ENCODE results near the gene PHOSPHO2.

DNA sequence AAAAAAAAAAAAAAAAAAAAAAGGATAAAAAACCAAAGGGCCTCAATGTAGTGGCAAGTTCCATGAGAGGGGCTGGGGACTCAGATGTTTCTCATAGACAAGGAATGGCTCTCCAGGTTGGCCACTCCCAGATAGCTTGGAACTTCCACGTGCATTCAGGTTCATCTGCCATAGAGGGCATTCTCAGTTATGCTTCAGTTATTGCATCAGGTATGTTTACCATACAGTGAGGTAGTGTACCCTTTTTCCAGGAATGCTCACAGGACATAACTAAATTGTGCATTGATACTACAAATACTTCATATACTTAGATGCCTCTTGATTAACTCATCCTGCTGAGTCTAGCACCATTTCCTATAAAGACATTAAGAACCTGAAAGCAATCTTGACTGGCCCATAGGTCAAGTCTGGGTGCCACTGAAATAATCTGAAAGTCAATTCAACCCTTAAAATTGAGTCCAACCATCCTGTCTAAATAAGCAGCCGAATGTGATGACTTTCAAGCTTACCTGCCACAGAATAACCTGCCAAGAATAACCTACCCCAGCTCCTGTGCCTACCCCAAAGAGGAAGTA, 24.7 kb downstream of the PHOSPHO2 start:
- TF ChIP-seq, protein P1, sequence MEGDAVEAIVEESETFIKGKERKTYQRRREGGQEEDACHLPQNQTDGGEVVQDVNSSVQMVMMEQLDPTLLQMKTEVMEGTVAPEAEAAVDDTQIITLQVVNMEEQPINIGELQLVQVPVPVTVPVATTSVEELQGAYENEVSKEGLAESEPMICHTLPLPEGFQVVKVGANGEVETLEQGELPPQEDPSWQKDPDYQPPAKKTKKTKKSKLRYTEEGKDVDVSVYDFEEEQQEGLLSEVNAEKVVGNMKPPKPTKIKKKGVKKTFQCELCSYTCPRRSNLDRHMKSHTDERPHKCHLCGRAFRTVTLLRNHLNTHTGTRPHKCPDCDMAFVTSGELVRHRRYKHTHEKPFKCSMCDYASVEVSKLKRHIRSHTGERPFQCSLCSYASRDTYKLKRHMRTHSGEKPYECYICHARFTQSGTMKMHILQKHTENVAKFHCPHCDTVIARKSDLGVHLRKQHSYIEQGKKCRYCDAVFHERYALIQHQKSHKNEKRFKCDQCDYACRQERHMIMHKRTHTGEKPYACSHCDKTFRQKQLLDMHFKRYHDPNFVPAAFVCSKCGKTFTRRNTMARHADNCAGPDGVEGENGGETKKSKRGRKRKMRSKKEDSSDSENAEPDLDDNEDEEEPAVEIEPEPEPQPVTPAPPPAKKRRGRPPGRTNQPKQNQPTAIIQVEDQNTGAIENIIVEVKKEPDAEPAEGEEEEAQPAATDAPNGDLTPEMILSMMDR (IDR thresholded peaks at IDR 0.05; ENCODE audit: low read depth, low read length, missing input control): no peak
- TF ChIP-seq RAD21 (IDR thresholded peaks at IDR 0.05): no peak
